ENCODE results near the gene RASGRP4.

Gene RASGRP4

DNA sequence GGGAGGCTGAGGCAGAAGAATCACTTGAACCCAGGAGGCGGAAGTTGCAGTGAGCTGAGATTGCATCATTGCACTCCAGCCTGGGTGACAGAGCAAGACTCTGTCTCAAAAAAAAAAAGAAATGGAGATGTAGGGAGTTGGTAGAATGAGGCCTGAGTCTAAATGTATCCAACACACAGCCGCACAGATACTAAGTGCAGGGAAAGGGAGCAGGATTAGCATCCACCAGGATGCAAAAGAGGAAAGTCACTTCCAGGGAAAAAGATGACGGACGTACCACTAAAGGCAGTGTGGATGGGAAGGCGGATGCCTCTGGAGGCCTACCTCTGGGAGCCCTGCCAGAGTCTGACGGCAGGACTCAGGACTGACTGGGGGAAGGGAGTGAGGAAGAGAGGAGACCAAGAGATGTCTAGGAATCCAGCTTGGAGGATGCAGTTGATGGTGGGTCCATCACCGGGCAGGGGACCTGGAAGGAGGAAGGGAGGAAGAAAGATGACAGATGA is 16.3 kb downstream of the RASGRP4 start:
- peak; percentile 56 for ATAC-seq
- TF ChIP-seq ESRRG (CRISPR knock-in tag; IDR thresholded peaks at IDR 0.05) (no peak), ARNTL (CRISPR knock-in tag; IDR thresholded peaks at IDR 0.05; ENCODE audit: borderline replicate concordance, low read depth) (no peak), SNAI2 (CRISPR knock-in tag; IDR thresholded peaks at IDR 0.05) (no peak)

DNA sequence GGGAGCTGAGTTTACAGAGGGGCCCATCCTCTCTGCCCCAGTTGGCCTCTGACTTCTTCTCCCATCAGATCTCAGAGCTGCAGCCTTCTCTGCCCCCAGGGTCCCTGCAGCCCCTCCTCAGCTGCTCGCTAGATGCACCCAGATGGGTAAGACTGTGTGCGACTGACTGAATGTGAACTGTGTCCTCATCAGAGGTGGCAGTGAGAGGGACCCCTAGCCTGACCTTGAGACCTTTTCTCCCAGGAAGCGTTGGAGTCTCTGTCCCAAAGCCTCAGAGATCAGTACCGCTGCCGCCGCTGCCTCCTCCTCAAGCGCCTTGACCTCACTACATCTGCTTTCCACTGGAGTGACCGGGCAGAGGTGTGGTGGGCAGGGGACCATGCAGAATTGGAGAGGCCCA is 20.7 kb downstream of the RASGRP4 start:
- no peak for ATAC-seq
- TF ChIP-seq ZNF565 (CRISPR knock-in tag; conservative IDR thresholded peaks at IDR 0.05; ENCODE audit: low read depth) (no peak), PPARA (CRISPR knock-in tag; IDR thresholded peaks at IDR 0.05; ENCODE audit: borderline replicate concordance) (no peak), OSR1 (CRISPR knock-in tag; IDR thresholded peaks at IDR 0.05) (no peak), ZNF70 (CRISPR knock-in tag; IDR thresholded peaks at IDR 0.05) (no peak), TOX (CRISPR knock-in tag; IDR thresholded peaks at IDR 0.05; ENCODE audit: borderline replicate concordance) (no peak), ARNTL (CRISPR knock-in tag; IDR thresholded peaks at IDR 0.05; ENCODE audit: borderline replicate concordance, low read depth) (no peak), ESRRG (CRISPR knock-in tag; IDR thresholded peaks at IDR 0.05) (no peak), SNAI2 (CRISPR knock-in tag; IDR thresholded peaks at IDR 0.05) (no peak), GLIS3 (CRISPR knock-in tag; IDR thresholded peaks at IDR 0.05) (no peak), ZC3H10 (CRISPR knock-in tag; IDR thresholded peaks at IDR 0.05) (no peak)
- TF ChIP-seq, protein P1, sequence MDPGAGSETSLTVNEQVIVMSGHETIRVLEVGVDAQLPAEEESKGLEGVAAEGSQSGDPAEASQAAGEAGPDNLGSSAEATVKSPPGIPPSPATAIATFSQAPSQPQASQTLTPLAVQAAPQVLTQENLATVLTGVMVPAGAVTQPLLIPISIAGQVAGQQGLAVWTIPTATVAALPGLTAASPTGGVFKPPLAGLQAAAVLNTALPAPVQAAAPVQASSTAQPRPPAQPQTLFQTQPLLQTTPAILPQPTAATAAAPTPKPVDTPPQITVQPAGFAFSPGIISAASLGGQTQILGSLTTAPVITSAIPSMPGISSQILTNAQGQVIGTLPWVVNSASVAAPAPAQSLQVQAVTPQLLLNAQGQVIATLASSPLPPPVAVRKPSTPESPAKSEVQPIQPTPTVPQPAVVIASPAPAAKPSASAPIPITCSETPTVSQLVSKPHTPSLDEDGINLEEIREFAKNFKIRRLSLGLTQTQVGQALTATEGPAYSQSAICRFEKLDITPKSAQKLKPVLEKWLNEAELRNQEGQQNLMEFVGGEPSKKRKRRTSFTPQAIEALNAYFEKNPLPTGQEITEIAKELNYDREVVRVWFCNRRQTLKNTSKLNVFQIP (CRISPR knock-in tag; IDR thresholded peaks at IDR 0.05; ENCODE audit: borderline replicate concordance, low read depth), result no peak
- TF ChIP-seq, protein P2, sequence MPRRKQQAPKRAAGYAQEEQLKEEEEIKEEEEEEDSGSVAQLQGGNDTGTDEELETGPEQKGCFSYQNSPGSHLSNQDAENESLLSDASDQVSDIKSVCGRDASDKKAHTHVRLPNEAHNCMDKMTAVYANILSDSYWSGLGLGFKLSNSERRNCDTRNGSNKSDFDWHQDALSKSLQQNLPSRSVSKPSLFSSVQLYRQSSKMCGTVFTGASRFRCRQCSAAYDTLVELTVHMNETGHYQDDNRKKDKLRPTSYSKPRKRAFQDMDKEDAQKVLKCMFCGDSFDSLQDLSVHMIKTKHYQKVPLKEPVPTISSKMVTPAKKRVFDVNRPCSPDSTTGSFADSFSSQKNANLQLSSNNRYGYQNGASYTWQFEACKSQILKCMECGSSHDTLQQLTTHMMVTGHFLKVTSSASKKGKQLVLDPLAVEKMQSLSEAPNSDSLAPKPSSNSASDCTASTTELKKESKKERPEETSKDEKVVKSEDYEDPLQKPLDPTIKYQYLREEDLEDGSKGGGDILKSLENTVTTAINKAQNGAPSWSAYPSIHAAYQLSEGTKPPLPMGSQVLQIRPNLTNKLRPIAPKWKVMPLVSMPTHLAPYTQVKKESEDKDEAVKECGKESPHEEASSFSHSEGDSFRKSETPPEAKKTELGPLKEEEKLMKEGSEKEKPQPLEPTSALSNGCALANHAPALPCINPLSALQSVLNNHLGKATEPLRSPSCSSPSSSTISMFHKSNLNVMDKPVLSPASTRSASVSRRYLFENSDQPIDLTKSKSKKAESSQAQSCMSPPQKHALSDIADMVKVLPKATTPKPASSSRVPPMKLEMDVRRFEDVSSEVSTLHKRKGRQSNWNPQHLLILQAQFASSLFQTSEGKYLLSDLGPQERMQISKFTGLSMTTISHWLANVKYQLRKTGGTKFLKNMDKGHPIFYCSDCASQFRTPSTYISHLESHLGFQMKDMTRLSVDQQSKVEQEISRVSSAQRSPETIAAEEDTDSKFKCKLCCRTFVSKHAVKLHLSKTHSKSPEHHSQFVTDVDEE (CRISPR knock-in tag; IDR thresholded peaks at IDR 0.05), result no peak
- TF ChIP-seq, protein P3, sequence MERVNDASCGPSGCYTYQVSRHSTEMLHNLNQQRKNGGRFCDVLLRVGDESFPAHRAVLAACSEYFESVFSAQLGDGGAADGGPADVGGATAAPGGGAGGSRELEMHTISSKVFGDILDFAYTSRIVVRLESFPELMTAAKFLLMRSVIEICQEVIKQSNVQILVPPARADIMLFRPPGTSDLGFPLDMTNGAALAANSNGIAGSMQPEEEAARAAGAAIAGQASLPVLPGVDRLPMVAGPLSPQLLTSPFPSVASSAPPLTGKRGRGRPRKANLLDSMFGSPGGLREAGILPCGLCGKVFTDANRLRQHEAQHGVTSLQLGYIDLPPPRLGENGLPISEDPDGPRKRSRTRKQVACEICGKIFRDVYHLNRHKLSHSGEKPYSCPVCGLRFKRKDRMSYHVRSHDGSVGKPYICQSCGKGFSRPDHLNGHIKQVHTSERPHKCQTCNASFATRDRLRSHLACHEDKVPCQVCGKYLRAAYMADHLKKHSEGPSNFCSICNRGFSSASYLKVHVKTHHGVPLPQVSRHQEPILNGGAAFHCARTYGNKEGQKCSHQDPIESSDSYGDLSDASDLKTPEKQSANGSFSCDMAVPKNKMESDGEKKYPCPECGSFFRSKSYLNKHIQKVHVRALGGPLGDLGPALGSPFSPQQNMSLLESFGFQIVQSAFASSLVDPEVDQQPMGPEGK (CRISPR knock-in tag; IDR thresholded peaks at IDR 0.05; ENCODE audit: borderline replicate concordance), result no peak

DNA sequence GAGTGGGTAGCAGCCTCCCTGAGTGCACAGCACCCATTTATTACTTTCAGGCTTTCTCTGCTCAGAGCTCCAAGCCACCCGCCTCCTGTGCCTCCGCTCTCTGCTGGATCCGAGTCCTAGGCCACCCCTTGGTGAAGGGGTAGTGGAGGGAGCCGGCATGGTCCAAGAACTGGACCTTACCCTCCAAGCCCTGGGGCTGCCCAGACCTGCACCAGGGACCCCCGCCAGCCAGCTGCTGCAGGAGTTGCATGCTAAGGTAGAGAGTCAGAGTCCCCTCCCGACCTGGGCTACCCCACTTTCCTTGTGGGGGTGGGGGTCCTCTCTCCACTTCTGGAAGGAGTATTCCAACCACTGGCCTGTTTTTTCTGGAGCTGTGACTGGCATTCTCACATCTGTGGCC is 21.2 kb downstream of the RASGRP4 start:
- no peak for TF ChIP-seq PPARA (CRISPR knock-in tag; IDR thresholded peaks at IDR 0.05; ENCODE audit: borderline replicate concordance)
- no peak for ATAC-seq

DNA sequence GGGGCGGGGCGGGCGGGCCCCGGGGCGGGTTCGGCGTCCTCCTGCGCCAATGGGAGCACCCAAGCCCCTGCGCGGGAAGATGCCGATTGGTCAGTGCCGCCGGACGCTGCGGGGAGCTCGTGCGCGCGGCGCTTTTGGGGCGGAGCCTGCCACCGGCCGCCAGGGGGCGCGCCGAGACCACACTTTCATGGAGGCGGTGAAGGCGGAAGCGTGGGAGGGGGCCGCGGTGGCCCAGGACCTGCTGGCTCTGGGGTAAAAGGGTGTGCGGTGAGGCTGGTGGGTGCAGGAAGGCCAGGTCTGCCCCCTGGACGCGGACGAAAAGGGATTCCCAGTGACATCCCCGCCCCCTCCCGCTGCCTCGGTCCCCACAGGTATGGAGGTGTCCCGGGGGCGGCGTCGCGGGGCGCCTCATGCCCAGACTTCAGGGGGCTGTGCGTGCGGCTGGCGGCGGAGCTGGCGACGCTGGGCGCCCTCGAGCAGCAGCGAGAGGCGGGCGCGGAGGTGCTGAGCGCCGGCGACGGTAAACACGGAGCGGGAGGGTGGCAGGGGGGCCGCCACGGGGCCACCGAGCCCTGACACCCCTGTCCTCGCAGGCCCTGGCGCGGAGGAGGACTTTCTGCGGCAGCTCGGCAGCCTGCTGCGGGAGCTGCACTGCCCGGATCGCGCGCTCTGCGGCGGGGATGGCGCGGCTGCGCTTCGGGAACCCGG is 22.9 kb downstream of the RASGRP4 start, which contains the start of gene FAM98C:
FAM98C (plus strand) TSS at position 127 of the 708 bp plus-strand sequence; CDS start at position 188, 61 bp downstream.
- TF ChIP-seq ZFP3 (CRISPR knock-in tag; IDR thresholded peaks at IDR 0.05) (0 out of 2 replicates have a peak, but pooled peaks have one; percentile 38), ZNF70 (CRISPR knock-in tag; IDR thresholded peaks at IDR 0.05) (no peak), BACH2 (CRISPR knock-in tag; IDR thresholded peaks at IDR 0.05; ENCODE audit: borderline replicate concordance) (no peak), ESRRG (CRISPR knock-in tag; IDR thresholded peaks at IDR 0.05) (0 out of 2 replicates have a peak, but pooled peaks have one; percentile 66)
- TF ChIP-seq, protein P3 (CRISPR knock-in tag; IDR thresholded peaks at IDR 0.05; ENCODE audit: borderline replicate concordance), result 0 out of 2 replicates have a peak, but pooled peaks have one; percentile 29
- peak; percentile 96 for ATAC-seq

DNA sequence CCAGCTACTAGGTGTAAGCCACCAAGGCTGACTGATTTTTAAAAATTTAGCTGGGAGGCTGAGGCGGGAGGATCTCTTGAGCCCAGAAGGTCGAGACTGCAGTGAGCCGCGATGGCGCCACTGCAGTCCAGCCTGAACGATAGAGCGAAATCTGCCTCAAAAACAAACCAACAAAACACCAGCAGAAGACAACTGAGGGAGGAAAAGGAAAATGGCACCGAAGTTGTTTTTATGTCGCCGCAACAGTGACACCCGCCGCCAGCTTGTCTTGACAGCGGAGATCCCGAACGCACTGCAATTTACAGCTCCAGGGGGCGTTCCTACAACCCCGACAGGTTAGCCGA is 23.4 kb downstream of the RASGRP4 start:
- TF ChIP-seq ZNF70 (CRISPR knock-in tag; IDR thresholded peaks at IDR 0.05) (no peak), CSDC2 (CRISPR knock-in tag; IDR thresholded peaks at IDR 0.05) (no peak), RARB (CRISPR knock-in tag; IDR thresholded peaks at IDR 0.05) (no peak), OSR1 (CRISPR knock-in tag; IDR thresholded peaks at IDR 0.05) (no peak), ZFP30 (CRISPR knock-in tag; IDR thresholded peaks at IDR 0.05) (no peak), PPARA (CRISPR knock-in tag; IDR thresholded peaks at IDR 0.05; ENCODE audit: borderline replicate concordance) (no peak), ZC3H10 (CRISPR knock-in tag; IDR thresholded peaks at IDR 0.05) (no peak), TOX (CRISPR knock-in tag; IDR thresholded peaks at IDR 0.05; ENCODE audit: borderline replicate concordance) (no peak), SNAI2 (CRISPR knock-in tag; IDR thresholded peaks at IDR 0.05) (no peak), ARNTL (CRISPR knock-in tag; IDR thresholded peaks at IDR 0.05; ENCODE audit: borderline replicate concordance, low read depth) (no peak)
- TF ChIP-seq, protein P1 (CRISPR knock-in tag; IDR thresholded peaks at IDR 0.05; ENCODE audit: borderline replicate concordance, low read depth), result no peak
- TF ChIP-seq, protein P3 (CRISPR knock-in tag; IDR thresholded peaks at IDR 0.05; ENCODE audit: borderline replicate concordance), result no peak
- ATAC-seq, result peak; percentile 18
